ENCODE data around the gene ERF. TPM values are rescaled to one million over a fixed set of nuclear protein-coding genes. Genes with fewer than 3 reads are reported as not detected.

ERF gene
- polyA plus RNA-seq, 1 of the 3 experiments (the other 2 are of a cell fraction), result 89.6 TPM

GRCh38 chr19:42233106-42233505 is 21.8 kb downstream of the ERF start (continued):
- TF ChIP-seq ZBTB33 (IDR thresholded peaks at IDR 0.05; ENCODE audit: borderline replicate concordance, low read depth), result no peak
- no peak for TF ChIP-seq IRF3 (IDR thresholded peaks at IDR 0.05; ENCODE audit: low read depth, low read length)
- TF ChIP-seq GABPA (IDR thresholded peaks at IDR 0.05; ENCODE audit: low read depth), result no peak
- TF ChIP-seq RAD21 (IDR thresholded peaks at IDR 0.05; ENCODE audit: low read length), result no peak
- TF ChIP-seq CHD2 (IDR thresholded peaks at IDR 0.05; ENCODE audit: low read length, partially characterized antibody), result no peak
- no peak for TF ChIP-seq EZH2phosphoT487 (IDR thresholded peaks at IDR 0.05; ENCODE audit: borderline replicate concordance, low read depth)
- no peak for TF ChIP-seq FOSL2 (IDR thresholded peaks at IDR 0.05; ENCODE audit: borderline replicate concordance, low read depth)
- TF ChIP-seq FOXM1 (IDR thresholded peaks at IDR 0.05; ENCODE audit: low read depth), result no peak
- TF ChIP-seq RXRA (IDR thresholded peaks at IDR 0.05; ENCODE audit: borderline replicate concordance, low read depth), result no peak

GRCh38 chr19:42232435-42232834 is 22.5 kb downstream of the ERF start:
- peaks cover 24% of the 10 kb centered on the region for H3F3A ChIP-seq (replicated peaks; ENCODE audit: insufficient read depth)
- no peaks in the 10 kb centered on the region for H3K9me3 ChIP-seq
- 94% methylated on average over 7 of the region's 10 CpGs for WGBS (ENCODE audit: low lambda C conversion rate)
- H3K27ac ChIP-seq (ENCODE audit: low read depth in 2 of 2, low read length in 1 of 2), result no peak overlapping the region
- no peaks in the 10 kb centered on the region for H3K27me3 ChIP-seq (ENCODE audit: insufficient read depth)
- H3K4me1 ChIP-seq (ENCODE audit: control insufficient read depth in 1 of 2, insufficient read depth in 2 of 2, low read depth in 1 of 2, low read length in 1 of 2), result no peaks in the 10 kb centered on the region; a peak in 1 of 4 replicates
- peaks cover 28% of the 10 kb centered on the region for H4K20me1 ChIP-seq (ENCODE audit: insufficient read depth)
- no peak overlapping the region for H2AFZ ChIP-seq (ENCODE audit: low read depth)
- H3K9me2 ChIP-seq, result no peaks in the 10 kb centered on the region
- H3K79me2 ChIP-seq (ENCODE audit: insufficient read depth), result peaks cover 30% of the 10 kb centered on the region; the same call in 1 of the 2 replicates
- H3K9ac ChIP-seq, result no peak overlapping the region
- DNase-seq, result no peak
- no peak overlapping the region for H3K4me2 ChIP-seq
- TF ChIP-seq REST (IDR thresholded peaks at IDR 0.05; ENCODE audit: low read depth, low read length) (no peak), TAF1 (IDR thresholded peaks at IDR 0.05; ENCODE audit: borderline replicate concordance, low read depth, low read length) (no peak), RCOR1 (IDR thresholded peaks at IDR 0.05; ENCODE audit: low read length) (no peak), RFX5 (IDR thresholded peaks at IDR 0.05; ENCODE audit: low read length) (no peak), FOSL2 (IDR thresholded peaks at IDR 0.05; ENCODE audit: borderline replicate concordance, low read depth) (no peak), EP300 (IDR thresholded peaks at IDR 0.05; ENCODE audit: borderline replicate concordance in 1 of 2, low read depth in 1 of 2, low read length in 1 of 2) (no peak), GATA2 (CRISPR knock-in tag; IDR thresholded peaks at IDR 0.05) (no peak)
- POLR2A ChIA-PET, result interaction anchor here (0.9 to 2.4 kb wide), 2 partner anchors 10 to 100 kb away, joined by 3 to 8 read pairs; partner anchors contain the start of genes GSK3A and POU2F2
- CTCF ChIA-PET, result interaction anchor here (1.2 to 3.0 kb wide), 4 partner anchors 9 to 124 kb away, joined by 4 to 21 read pairs (median 6); partner anchors contain the start of gene GSK3A
- H3K36me3 ChIP-seq (replicated peaks in 1 of 2; ENCODE audit: control insufficient read depth in 1 of 2, insufficient read depth in 2 of 2, low read length in 1 of 2), result peaks cover 26 to 71% of the 10 kb centered on the region in 2 experiments
- H3K4me3 ChIP-seq (ENCODE audit: low read depth in 2 of 2, low read length in 1 of 2), result no peak overlapping the region

All from SK-N-SH (cell line).